H1 (cell line): ENCODE results near the gene APPL2. TPM values are rescaled to one million over a fixed set of nuclear protein-coding genes. Genes with fewer than 3 reads are reported as not detected.

Experiments used
- CTCF ChIA-PET: fragments of 300-600 bp; sonication (Branson Sonifier 250); formaldehyde crosslinking; loops from one replicate; lab custom pipeline; 2021; ENCODE audit not compliant: partially characterized antibody; lab: Charles Lee
- POLR2A ChIA-PET: fragments of 300-600 bp; sonication (Branson Sonifier 250); formaldehyde crosslinking; loops from one replicate; lab custom pipeline; 2021; ENCODE audit warnings: inconsistent platforms; ENCODE audit not compliant: partially characterized antibody; lab: Charles Lee
- DNase-seq, 2 experiments: peaks; one replicate each; pipeline versions ENCODE4 v3.0.0 to v3.0.0-alpha.2; 2010 to 2022; ENCODE audit warnings: low spot score in 2 of 2, low read depth in 1 of 2, mixed read lengths in 1 of 2
- FAIRE-seq: peaks from 2 replicates; lab custom pipeline; 2011; peaks lifted over from hg19 to GRCh38; lab: Jason Lieb, UNC
- H2AFZ ChIP-seq: 2 replicates; pipeline ENCODE4 v1.8.1; 2012; ENCODE audit warnings: low read length, inconsistent platforms
- H2AK5ac ChIP-seq: 2 replicates; pipeline ENCODE4 v1.6.1; 2013; ENCODE audit warnings: low read depth, low read length
- H2BK120ac ChIP-seq: replicated peaks from 2 replicates; pipeline ENCODE3; 2013; ENCODE audit warnings: low read depth, low read length, inconsistent platforms
- H2BK12ac ChIP-seq: 2 replicates; pipeline ENCODE4 v1.6.1; 2013; ENCODE audit warnings: low read depth, low read length
- H2BK15ac ChIP-seq: 2 replicates; pipeline ENCODE4 v1.6.1; 2013; ENCODE audit warnings: low read length
- H2BK20ac ChIP-seq: 2 replicates; pipeline ENCODE4 v1.6.1; 2013; ENCODE audit warnings: low read length
- H2BK5ac ChIP-seq: 2 replicates; pipeline ENCODE4 v1.6.1; 2013; ENCODE audit warnings: low read depth, low read length
- H3K14ac ChIP-seq: 2 replicates; pipeline ENCODE4 v1.6.1; 2013; ENCODE audit warnings: inconsistent platforms; ENCODE audit not compliant: insufficient read length
- H3K18ac ChIP-seq: 2 replicates; pipeline ENCODE4 v1.6.1; 2013; ENCODE audit warnings: low read length; ENCODE audit errors: extremely low read depth
- H3K23ac ChIP-seq: 2 replicates; pipeline ENCODE4 v1.6.1; 2013; ENCODE audit warnings: inconsistent platforms; ENCODE audit not compliant: insufficient read length
- H3K23me2 ChIP-seq: 2 replicates; pipeline ENCODE4 v1.6.1; 2013; ENCODE audit warnings: low read depth, low read length
- H3K27ac ChIP-seq: 2 replicates; pipeline ENCODE4 v1.6.1; 2011; ENCODE audit warnings: low read depth, low read length, inconsistent platforms
- H3K27me3 ChIP-seq, 4 experiments: replicated peaks in 1 of 4; 1 replicate in 1 of 4; 2 replicates in 3 of 4; pipeline versions ENCODE4 v1.6.1 to v1.8.1; 2011 to 2013; ENCODE audit warnings: low read length in 3 of 4, mild to moderate bottlenecking in 3 of 4, inconsistent platforms in 2 of 4, mixed read lengths in 2 of 4, moderate library complexity in 1 of 4; ENCODE audit not compliant: control insufficient read depth in 3 of 4, insufficient read depth in 3 of 4; ENCODE audit errors: extremely low read depth in 1 of 4
- H3K36me3 ChIP-seq, 4 experiments: 2 replicates each; pipeline versions ENCODE4 v1.6.1 to v1.8.1; 2011 to 2013; ENCODE audit warnings: mild to moderate bottlenecking in 4 of 4, low read length in 3 of 4, moderate library complexity in 2 of 4, control low read depth in 1 of 4, inconsistent platforms in 1 of 4; ENCODE audit not compliant: insufficient read depth in 4 of 4, control insufficient read depth in 2 of 4
- H3K4ac ChIP-seq: replicated peaks from 2 replicates; pipeline ENCODE3; 2013; ENCODE audit warnings: low read length, low read depth, mixed read lengths, inconsistent platforms; ENCODE audit not compliant: insufficient read length
- H3K4me1 ChIP-seq, 4 experiments: replicated peaks in 1 of 4; 1 replicate in 1 of 4; 2 replicates in 3 of 4; pipeline versions ENCODE4 v1.6.1 to v1.8.1; 2011 to 2013; ENCODE audit warnings: low read length in 3 of 4, inconsistent platforms in 2 of 4, mixed read lengths in 1 of 4; ENCODE audit not compliant: insufficient read depth in 4 of 4, control insufficient read depth in 3 of 4
- H3K4me2 ChIP-seq, 2 experiments: 2 replicates each; pipeline versions ENCODE4 v1.6.1 to v1.8.1; 2011 to 2013; ENCODE audit warnings: low read depth in 2 of 2, low read length in 2 of 2, control low read depth in 1 of 2, inconsistent platforms in 1 of 2, mild to moderate bottlenecking in 1 of 2; ENCODE audit not compliant: insufficient read depth in 1 of 2
- H3K4me3 ChIP-seq, 4 experiments: fragments of 200-600, 300-600 bp in 1 of 4; sonication (generic), shearing (Covaris generic), sonication (Bioruptor Twin) in 1 of 4; 2 replicates each; pipeline versions ENCODE4 v1.5.1 to v1.8.1; 2011 to 2016; ENCODE audit warnings: low read length in 4 of 4, low read depth in 3 of 4, control low read depth in 2 of 4, inconsistent platforms in 2 of 4, mild to moderate bottlenecking in 2 of 4, mixed read lengths in 1 of 4, moderate library complexity in 1 of 4; ENCODE audit not compliant: insufficient read depth in 2 of 4; ENCODE audit errors: extremely low read depth in 1 of 4
- H3K56ac ChIP-seq: replicated peaks from 2 replicates; pipeline ENCODE3; 2013; ENCODE audit warnings: low read depth, mild to moderate bottlenecking, mixed read lengths, low read length, inconsistent platforms; ENCODE audit not compliant: insufficient read length
- H3K79me1 ChIP-seq: 2 replicates; pipeline ENCODE4 v1.6.1; 2013; ENCODE audit warnings: low read depth, low read length, control low read depth
- H3K79me2 ChIP-seq, 2 experiments: 2 replicates each; pipeline versions ENCODE4 v1.6.1 to v1.8.1; 2012 to 2013; ENCODE audit warnings: low read length in 2 of 2, mild to moderate bottlenecking in 2 of 2, inconsistent platforms in 1 of 2; ENCODE audit not compliant: insufficient read depth in 2 of 2, control insufficient read depth in 1 of 2
- H3K9ac ChIP-seq, 4 experiments: replicated peaks in 1 of 4; 1 replicate in 1 of 4; 2 replicates in 3 of 4; pipeline versions ENCODE4 v1.6.1 to v1.8.1; 2011 to 2013; ENCODE audit warnings: low read depth in 3 of 4, low read length in 3 of 4, control low read depth in 2 of 4, mild to moderate bottlenecking in 2 of 4, moderate library complexity in 2 of 4, inconsistent platforms in 1 of 4; ENCODE audit errors: extremely low read depth in 1 of 4
- H3K9me3 ChIP-seq, 2 experiments: 2 replicates each; pipeline versions ENCODE4 v1.6.1 to v1.8.1; 2012 to 2013; ENCODE audit warnings: mild to moderate bottlenecking in 2 of 2, moderate library complexity in 2 of 2, control low read depth in 1 of 2, inconsistent platforms in 1 of 2, low read depth in 1 of 2, low read length in 1 of 2, mixed read lengths in 1 of 2; ENCODE audit not compliant: insufficient read depth in 2 of 2
- H4K20me1 ChIP-seq, 2 experiments: replicated peaks in 1 of 2; 2 replicates each; pipeline versions ENCODE3 to v1.8.1; 2011 to 2013; ENCODE audit warnings: inconsistent platforms in 2 of 2, low read length in 2 of 2, mild to moderate bottlenecking in 1 of 2; ENCODE audit not compliant: insufficient read depth in 2 of 2, control insufficient read depth in 1 of 2
- H4K5ac ChIP-seq: 2 replicates; pipeline ENCODE4 v1.6.1; 2013; ENCODE audit warnings: low read length, low read depth, mixed read lengths, inconsistent platforms; ENCODE audit not compliant: insufficient read length
- H4K8ac ChIP-seq: 2 replicates; pipeline ENCODE4 v1.8.0; 2013; ENCODE audit warnings: mild to moderate bottlenecking, moderate library complexity, low read length, inconsistent platforms; ENCODE audit not compliant: insufficient read depth; ENCODE audit errors: extremely low read depth
- H4K91ac ChIP-seq: replicated peaks from 2 replicates; pipeline ENCODE3; 2013; ENCODE audit warnings: low read length, mixed read lengths, inconsistent platforms; ENCODE audit not compliant: insufficient read length
- CREB1 ChIP-seq: IDR thresholded peaks from 2 replicates; pipeline ENCODE4 v1.6.1; 2012; ENCODE audit warnings: inconsistent platforms
- GABPA ChIP-seq: IDR thresholded peaks from 2 replicates; pipeline ENCODE4 v1.6.1; 2011; ENCODE audit warnings: mild to moderate bottlenecking, low read length, moderate library complexity, borderline replicate concordance; ENCODE audit not compliant: insufficient read depth
- GTF2F1 ChIP-seq: IDR thresholded peaks from 2 replicates; pipeline ENCODE4 v1.6.1; 2012; ENCODE audit warnings: low read depth, low read length, improper control_type of control experiment, borderline replicate concordance
- HDAC2 ChIP-seq, 2 experiments: fragments of 300-600 bp in 1 of 2; sonication (generic) in 1 of 2; IDR thresholded peaks; 2 replicates each; pipeline ENCODE4 v1.6.1; 2011 to 2012; ENCODE audit warnings: low read depth in 2 of 2, low read length in 2 of 2, mild to moderate bottlenecking in 2 of 2, moderate library complexity in 2 of 2, borderline replicate concordance in 1 of 2, inconsistent platforms in 1 of 2
- KDM4A ChIP-seq: IDR thresholded peaks from one replicate; pipeline ENCODE4 v1.7.1; 2012; ENCODE audit warnings: low read depth, mild to moderate bottlenecking, moderate library complexity, low read length, inconsistent platforms; ENCODE audit not compliant: severe bottlenecking
- POLR2A ChIP-seq, 2 experiments: IDR thresholded peaks; 1 replicate in 1 of 2; 2 replicates in 1 of 2; pipeline ENCODE4 v1.6.1; 2011; ENCODE audit warnings: low read depth in 2 of 2, low read length in 2 of 2, mild to moderate bottlenecking in 2 of 2; ENCODE audit errors: control extremely low read depth in 1 of 2
- RFX5 ChIP-seq: IDR thresholded peaks from 2 replicates; pipeline ENCODE4 v1.6.1; 2011; ENCODE audit warnings: low read depth, low read length, improper control_type of control experiment, borderline replicate concordance
- RNF2 ChIP-seq: fragments of 200-900, 300-1000 bp; sonication (generic); IDR thresholded peaks from 2 replicates; pipeline ENCODE4 v1.7.1; 2016; ENCODE audit warnings: borderline replicate concordance, low read depth, mild to moderate bottlenecking, antibody characterized with exemption, low read length; ENCODE audit not compliant: poor library complexity, severe bottlenecking; ENCODE audit errors: missing control alignments
- RXRA ChIP-seq: IDR thresholded peaks from 2 replicates; pipeline ENCODE4 v1.6.1; 2011; ENCODE audit warnings: low read depth, mild to moderate bottlenecking, low read length, moderate library complexity; ENCODE audit not compliant: insufficient read depth
- TAF7 ChIP-seq: optimal IDR thresholded peaks from 2 replicates; pipeline ENCODE3; 2011; ENCODE audit warnings: low read depth, mild to moderate bottlenecking, inconsistent platforms, low read length, moderate library complexity, borderline replicate concordance
- TEAD4 ChIP-seq: IDR thresholded peaks from 2 replicates; pipeline ENCODE4 v1.6.1; 2012; ENCODE audit warnings: low read depth, low read length, inconsistent platforms, mixed read lengths
- YY1 ChIP-seq: IDR thresholded peaks from 2 replicates; pipeline ENCODE4 v1.6.1; 2011; ENCODE audit warnings: low read depth, mild to moderate bottlenecking, low read length
- WGBS, 2 experiments: shearing (Covaris generic) in 1 of 2; methylation state at CpG; one replicate each; pipeline versions ENCODE4 v1.1.6 to v1.1.7; 2013 to 2015; ENCODE audit warnings: low lambda C conversion rate in 2 of 2, mixed read lengths in 2 of 2, inconsistent platforms in 1 of 2, low coverage in 1 of 2, missing lambda C conversion rate in 1 of 2; ENCODE audit not compliant: insufficient replicate concordance in 2 of 2, insufficient coverage in 1 of 2, insufficient read length in 1 of 2; ENCODE audit errors: extremely low coverage in 1 of 2, missing lambda C conversion rate in 1 of 2; 5-methylcytosine and 5-hydroxymethylcytosine counted together
- polyA plus RNA-seq, 7 experiments: library from polyadenylated mRNA; depleted of rRNA in 3 of 7; stranded (reverse) in 5 of 7; unstranded in 2 of 7; fragments of >200 nt in 5 of 7; fragments of 200-250 nt in 2 of 7; gene quantifications; 1 replicate in 5 of 7; 2 replicates in 1 of 7; 4 replicates in 1 of 7; pipeline versions ENCODE4 v1.2.1 to v1.2.3, GENCODE V29; 2011 to 2013; ENCODE audit warnings: missing spikeins in 2 of 7, mixed read lengths in 2 of 7
- total RNA-seq: library from RNA; stranded (reverse); fragmentation: NEBNext Ultra II Directional; extraction: Animal tissue kit (Norgen Biotek cat#: 25700); gene quantifications from 2 replicates; pipeline ENCODE4 v1.2.1, GENCODE V29; 2021

The APPL2 gene
- total and polyA plus RNA-seq, 2 of the 8 experiments (the other 6 are each of a cell fraction or from before 2014, with no cell fraction given) = 8.9 to 22.9 TPM

DNA sequence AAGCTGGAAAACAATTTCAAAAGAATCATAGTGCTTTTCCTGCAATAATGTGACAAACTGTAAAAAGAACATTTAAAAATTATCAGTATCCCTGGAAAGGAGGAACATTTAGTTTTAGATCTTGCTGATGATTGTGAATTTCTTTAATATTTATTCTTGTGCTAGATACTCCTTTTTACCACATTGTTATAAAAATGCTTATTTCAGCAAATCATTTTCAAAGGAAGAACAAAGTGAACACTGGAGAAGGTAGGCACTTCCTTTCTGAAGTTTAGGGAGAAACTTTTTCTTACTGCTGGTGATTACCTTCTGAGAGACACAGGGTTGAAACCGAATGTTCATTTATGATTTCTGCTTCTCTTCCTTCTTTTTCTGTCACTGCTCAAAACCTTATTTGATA lies 49.4 kb upstream of the APPL2 start:
- H2BK12ac ChIP-seq = no peak overlapping the region
- no peak overlapping the region for H3K27ac ChIP-seq
- H3K79me1 ChIP-seq = no peaks in the 10 kb centered on the region
- FAIRE-seq (no peak), DNase-seq (no peak)
- H2BK15ac ChIP-seq = no peak overlapping the region
- no peak overlapping the region for H3K9ac ChIP-seq
- CTCF ChIA-PET = no interaction called here
- no peak overlapping the region for H2BK120ac ChIP-seq
- no peak overlapping the region for H3K56ac ChIP-seq
- H2AFZ ChIP-seq = no peak overlapping the region
- no peak overlapping the region for H3K14ac ChIP-seq
- POLR2A ChIA-PET = no interaction called here
- no peaks in the 10 kb centered on the region for H3K27me3 ChIP-seq
- no peak overlapping the region for H2AK5ac ChIP-seq
- no peaks in the 10 kb centered on the region for H3K36me3 ChIP-seq
- H3K9me3 ChIP-seq = no peaks in the 10 kb centered on the region
- H2BK5ac ChIP-seq = no peak overlapping the region
- TF ChIP-seq CREB1 (no peak), GTF2F1 (no peak), RNF2 (no peak), TEAD4 (no peak), RFX5 (no peak), POLR2A (IDR thresholded peaks at IDR 0.05; ENCODE audit: control extremely low read depth in 1 of 2, low read depth in 2 of 2, low read length in 2 of 2) (no peak), GABPA (no peak), KDM4A (no peak), TAF7 (no peak), HDAC2 (IDR thresholded peaks at IDR 0.05; ENCODE audit: borderline replicate concordance in 1 of 2, low read depth in 2 of 2, low read length in 2 of 2) (no peak), RXRA (no peak), YY1 (no peak)
- H3K4me2 ChIP-seq = no peak overlapping the region
- no peak overlapping the region for H3K23ac ChIP-seq
- H4K8ac ChIP-seq = no peak overlapping the region
- no peaks in the 10 kb centered on the region for H3K4me1 ChIP-seq
- H3K4me3 ChIP-seq = no peak overlapping the region
- WGBS, 2 experiments = 86% methylated on average over 1 of the region's 1 CpG; no CpG with 5 or more reads in 1 of the 2 experiments
- H3K23me2 ChIP-seq = no peaks in the 10 kb centered on the region
- no peak overlapping the region for H4K91ac ChIP-seq
- H2BK20ac ChIP-seq = no peak overlapping the region
- no peak overlapping the region for H4K5ac ChIP-seq
- H4K20me1 ChIP-seq = no peaks in the 10 kb centered on the region
- no peak overlapping the region for H3K18ac ChIP-seq
- no peak overlapping the region for H3K4ac ChIP-seq
- H3K79me2 ChIP-seq = no peaks in the 10 kb centered on the region
